Mesenchymal stem cell (in vitro differentiated cells and primary cell): Measurements from ENCODE around the gene MED12.

Experiments used
- DNase-seq: peaks from one replicate; pipeline ENCODE4 v3.0.0-alpha.2; 2013
- H2AFZ ChIP-seq: one replicate; pipeline ENCODE4 v1.6.1; 2013; ENCODE audit warnings: low read depth, mild to moderate bottlenecking, control low read depth, inconsistent platforms, low read length, moderate library complexity
- H2AK5ac ChIP-seq: 2 replicates; pipeline ENCODE4 v1.6.1; 2013; ENCODE audit warnings: low read length, moderate library complexity, mild to moderate bottlenecking, inconsistent platforms; ENCODE audit not compliant: severe bottlenecking
- H2BK120ac ChIP-seq: one replicate; pipeline ENCODE4 v1.6.1; 2013; ENCODE audit warnings: low read depth, mild to moderate bottlenecking, inconsistent platforms, low read length, moderate library complexity
- H2BK12ac ChIP-seq, 2 experiments: one replicate each; pipeline ENCODE4 v1.6.1; 2013; ENCODE audit warnings: inconsistent platforms in 2 of 2, low read length in 2 of 2, mild to moderate bottlenecking in 2 of 2, moderate library complexity in 2 of 2, control low read depth in 1 of 2
- H2BK15ac ChIP-seq: one replicate; pipeline ENCODE4 v1.6.1; 2013; ENCODE audit warnings: mild to moderate bottlenecking, low read depth, inconsistent platforms; ENCODE audit not compliant: poor library complexity, severe bottlenecking
- H2BK5ac ChIP-seq: 2 replicates; pipeline ENCODE4 v1.6.1; 2013; ENCODE audit warnings: low read depth, mild to moderate bottlenecking, low read length, control low read depth, inconsistent platforms; ENCODE audit not compliant: poor library complexity, severe bottlenecking
- H3K14ac ChIP-seq, 2 experiments: one replicate each; pipeline ENCODE4 v1.6.1; 2013; ENCODE audit warnings: inconsistent platforms in 2 of 2, low read length in 2 of 2, control low read depth in 1 of 2, mild to moderate bottlenecking in 1 of 2, moderate library complexity in 1 of 2
- H3K18ac ChIP-seq, 2 experiments: one replicate each; pipeline ENCODE4 v1.6.1; 2013; ENCODE audit warnings: inconsistent platforms in 2 of 2, low read length in 2 of 2, control low read depth in 1 of 2, low read depth in 1 of 2, mild to moderate bottlenecking in 1 of 2
- H3K23ac ChIP-seq, 2 experiments: one replicate each; pipeline ENCODE4 v1.6.1; 2013; ENCODE audit warnings: inconsistent platforms in 2 of 2, low read length in 2 of 2, mild to moderate bottlenecking in 2 of 2, moderate library complexity in 2 of 2, control low read depth in 1 of 2
- H3K27ac ChIP-seq: 2 replicates; pipeline ENCODE4 v1.5.1; 2013; ENCODE audit warnings: mild to moderate bottlenecking, moderate library complexity, low read length, control low read depth, inconsistent platforms; ENCODE audit not compliant: poor library complexity, severe bottlenecking
- H3K27me3 ChIP-seq, 2 experiments: 2 replicates each; pipeline versions ENCODE4 v1.6.1 to v1.7.0; 2013; ENCODE audit warnings: low read length in 2 of 2, mild to moderate bottlenecking in 2 of 2, moderate library complexity in 2 of 2, control low read depth in 1 of 2, inconsistent platforms in 1 of 2; ENCODE audit not compliant: control insufficient read depth in 1 of 2, insufficient read depth in 1 of 2
- H3K36me3 ChIP-seq, 2 experiments: 2 replicates each; pipeline versions ENCODE4 v1.6.1 to v1.7.0; 2013; ENCODE audit warnings: low read length in 2 of 2, control low read depth in 1 of 2, inconsistent platforms in 1 of 2, low read depth in 1 of 2, mild to moderate bottlenecking in 1 of 2; ENCODE audit not compliant: insufficient read depth in 2 of 2, control insufficient read depth in 1 of 2
- H3K4ac ChIP-seq, 2 experiments: one replicate each; pipeline ENCODE4 v1.6.1; 2013; ENCODE audit warnings: inconsistent platforms in 2 of 2, low read length in 2 of 2, mild to moderate bottlenecking in 2 of 2, moderate library complexity in 2 of 2, control low read depth in 1 of 2, low read depth in 1 of 2
- H3K4me1 ChIP-seq: 2 replicates; pipeline ENCODE4 v1.6.1; 2013; ENCODE audit warnings: low read depth, low read length, control low read depth; ENCODE audit not compliant: control insufficient read depth, insufficient read depth
- H3K4me2 ChIP-seq: 2 replicates; pipeline ENCODE4 v1.6.1; 2013; ENCODE audit warnings: low read length, mild to moderate bottlenecking, inconsistent platforms; ENCODE audit not compliant: poor library complexity, severe bottlenecking
- H3K4me3 ChIP-seq, 2 experiments: 2 replicates each; pipeline versions ENCODE4 v1.5.1 to v1.7.0; 2013; ENCODE audit warnings: low read length in 2 of 2, mild to moderate bottlenecking in 2 of 2, control low read depth in 1 of 2, low read depth in 1 of 2; ENCODE audit not compliant: insufficient read depth in 1 of 2
- H3K79me1 ChIP-seq: replicated peaks from 2 replicates; pipeline ENCODE4 v1.6.1; 2013; ENCODE audit warnings: mild to moderate bottlenecking, control low read depth, low read length, inconsistent platforms; ENCODE audit not compliant: poor library complexity, severe bottlenecking
- H3K9ac ChIP-seq: 2 replicates; pipeline ENCODE4 v1.7.0; 2013; ENCODE audit warnings: mild to moderate bottlenecking, low read length, moderate library complexity
- H3K9me3 ChIP-seq: 2 replicates; pipeline ENCODE4 v1.7.0; 2013; ENCODE audit warnings: mild to moderate bottlenecking, low read length; ENCODE audit not compliant: control insufficient read depth
- H4K8ac ChIP-seq: one replicate; pipeline ENCODE4 v1.6.1; 2013; ENCODE audit warnings: inconsistent platforms, mild to moderate bottlenecking, low read length, moderate library complexity
- H4K91ac ChIP-seq: one replicate; pipeline ENCODE4 v1.6.1; 2013; ENCODE audit warnings: mild to moderate bottlenecking, low read length, inconsistent platforms
- whole genome bisulfite sequencing: methylation state at CpG from one replicate; pipeline ENCODE4 v1.1.7; 2013; ENCODE audit warnings: mixed read lengths; 5-methylcytosine and 5-hydroxymethylcytosine counted together

The MED12 gene

GRCh38 chrX:71171110-71171801, 52.9 kb downstream of the MED12 start:
- Histone ChIP-seq H4K91ac (no peak overlapping the region), H3K36me3 (no peaks in the 10 kb centered on the region), H3K4me1 (no peaks in the 10 kb centered on the region), H2BK15ac (no peak overlapping the region), H2BK120ac (no peak overlapping the region), H2BK5ac (no peak overlapping the region), H3K18ac (peak overlapping the region in 1 of 2 experiments; percentile 21), H3K23ac (no peak overlapping the region), H3K27ac (no peak overlapping the region), H3K4me2 (no peak overlapping the region), H3K4me3 (no peak overlapping the region), H3K27me3 (peaks cover 0 to 61% of the 10 kb centered on the region in 2 experiments), H4K8ac (peak overlapping the region; percentile 23), H3K79me1 (no peaks in the 10 kb centered on the region), H3K14ac (no peak overlapping the region), H3K9me3 (no peaks in the 10 kb centered on the region), H3K9ac (no peak overlapping the region), H3K4ac (no peak overlapping the region), H2BK12ac (no peak overlapping the region), H2AK5ac (no peak overlapping the region), H2AFZ (no peak overlapping the region)
- 31% methylated on average over 8 of the region's 12 CpGs for WGBS
- no peak for DNase-seq

GRCh38 chrX:71173440-71173839, 55.0 kb downstream of the MED12 start:
- no peak overlapping the region for H3K9ac ChIP-seq
- no peaks in the 10 kb centered on the region for H3K4me1 ChIP-seq
- no peaks in the 10 kb centered on the region for H3K79me1 ChIP-seq
- no peak overlapping the region for H2BK12ac ChIP-seq
- no peaks in the 10 kb centered on the region for H3K9me3 ChIP-seq
- no peak overlapping the region for H3K23ac ChIP-seq
- no peak overlapping the region for H4K91ac ChIP-seq
- H3K27ac ChIP-seq, result no peak overlapping the region
- H3K4me3 ChIP-seq, result no peak overlapping the region
- H4K8ac ChIP-seq, result no peak overlapping the region
- no peak overlapping the region for H2BK5ac ChIP-seq
- no peak overlapping the region for H3K18ac ChIP-seq
- no peak overlapping the region for H2BK15ac ChIP-seq
- no peaks in the 10 kb centered on the region for H3K36me3 ChIP-seq
- no peak for DNase-seq
- H3K4me2 ChIP-seq, result no peak overlapping the region
- no peak overlapping the region for H2AK5ac ChIP-seq
- WGBS, result 93% methylated on average over 1 of the region's 2 CpGs
- no peak overlapping the region for H3K4ac ChIP-seq
- peaks cover 0 to 48% of the 10 kb centered on the region in 2 experiments for H3K27me3 ChIP-seq
- H3K14ac ChIP-seq, result no peak overlapping the region
- H2BK120ac ChIP-seq, result no peak overlapping the region
- H2AFZ ChIP-seq, result no peak overlapping the region

GRCh38 chrX:71174795-71175194, 56.4 kb downstream of the MED12 start:
- 100% methylated on average over 1 of the region's 1 CpG for WGBS
- Histone ChIP-seq H4K8ac (no peak overlapping the region), H3K9ac (no peak overlapping the region), H3K4me2 (no peak overlapping the region), H2BK12ac (no peak overlapping the region), H3K14ac (no peak overlapping the region), H3K4me3 (no peak overlapping the region), H4K91ac (no peak overlapping the region), H3K79me1 (no peaks in the 10 kb centered on the region), H3K23ac (no peak overlapping the region), H2BK120ac (no peak overlapping the region), H3K4me1 (no peaks in the 10 kb centered on the region), H3K27me3 (peaks cover 0 to 49% of the 10 kb centered on the region in 2 experiments), H2AFZ (no peak overlapping the region), H3K18ac (no peak overlapping the region), H2BK15ac (no peak overlapping the region), H2BK5ac (no peak overlapping the region), H3K27ac (no peak overlapping the region), H2AK5ac (no peak overlapping the region), H3K36me3 (no peaks in the 10 kb centered on the region), H3K4ac (no peak overlapping the region), H3K9me3 (no peaks in the 10 kb centered on the region)
- DNase-seq, result no peak

- Histone ChIP-seq H2BK120ac (no peak overlapping the region), H2AFZ (no peak overlapping the region), H3K4ac (no peak overlapping the region), H4K91ac (no peak overlapping the region), H3K14ac (no peak overlapping the region), H3K4me1 (no peaks in the 10 kb centered on the region), H3K4me3 (no peak overlapping the region), H3K79me1 (no peaks in the 10 kb centered on the region), H3K9ac (no peak overlapping the region), H2BK15ac (no peak overlapping the region), H3K27ac (no peak overlapping the region), H2BK5ac (no peak overlapping the region), H3K36me3 (no peaks in the 10 kb centered on the region), H2AK5ac (no peak overlapping the region), H3K23ac (no peak overlapping the region), H3K18ac (no peak overlapping the region), H2BK12ac (no peak overlapping the region), H4K8ac (no peak overlapping the region), H3K9me3 (no peaks in the 10 kb centered on the region), H3K27me3 (peaks cover 0 to 52% of the 10 kb centered on the region in 2 experiments), H3K4me2 (no peak overlapping the region)
- WGBS, result 80% methylated on average over 2 of the region's 5 CpGs
- no peak for DNase-seq
Measured at GRCh38 chrX:71175531-71175930, 57.1 kb downstream of the MED12 start.
